Fibroblast of mammary gland (primary cell): ENCODE results near the gene CAT.

Experiments used
- DNase-seq: peaks from one replicate; pipeline ENCODE4 v3.0.0-alpha.2; 2010; ENCODE audit warnings: low read depth
- H3K4me3 ChIP-seq: 2 replicates; pipeline ENCODE4 v1.5.1; 2011; ENCODE audit warnings: low read depth, mild to moderate bottlenecking, low read length, moderate library complexity; ENCODE audit not compliant: control insufficient read depth
- TF ChIP-seq, protein P1 (sequence below): conservative IDR thresholded peaks from 2 replicates; pipeline ENCODE4 v1.5.1; 2011; ENCODE audit warnings: low read depth, low read length, inconsistent platforms; ENCODE audit not compliant: control insufficient read depth, insufficient read depth

The CAT gene

DNA sequence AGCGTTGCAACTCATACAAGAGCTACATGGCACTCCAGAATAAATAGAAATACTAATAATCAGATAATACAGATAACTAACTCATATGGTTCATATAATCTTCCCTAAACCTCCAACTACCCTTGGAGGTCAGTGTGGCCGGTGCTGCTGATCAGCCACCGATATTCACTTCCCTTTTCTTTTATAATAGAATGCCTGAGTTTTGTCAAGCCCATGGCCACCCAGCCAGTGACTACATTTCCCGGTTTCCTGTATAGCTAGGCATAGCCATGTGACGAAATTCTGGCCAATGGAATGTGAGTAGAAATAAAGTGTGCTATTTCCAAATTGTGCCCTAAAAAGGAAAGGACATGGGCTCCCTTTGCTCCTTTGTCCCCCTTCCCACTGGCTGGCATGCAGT, 5.9 kb upstream of the CAT start:
- DNase-seq: no peak
- TF ChIP-seq, protein P1, sequence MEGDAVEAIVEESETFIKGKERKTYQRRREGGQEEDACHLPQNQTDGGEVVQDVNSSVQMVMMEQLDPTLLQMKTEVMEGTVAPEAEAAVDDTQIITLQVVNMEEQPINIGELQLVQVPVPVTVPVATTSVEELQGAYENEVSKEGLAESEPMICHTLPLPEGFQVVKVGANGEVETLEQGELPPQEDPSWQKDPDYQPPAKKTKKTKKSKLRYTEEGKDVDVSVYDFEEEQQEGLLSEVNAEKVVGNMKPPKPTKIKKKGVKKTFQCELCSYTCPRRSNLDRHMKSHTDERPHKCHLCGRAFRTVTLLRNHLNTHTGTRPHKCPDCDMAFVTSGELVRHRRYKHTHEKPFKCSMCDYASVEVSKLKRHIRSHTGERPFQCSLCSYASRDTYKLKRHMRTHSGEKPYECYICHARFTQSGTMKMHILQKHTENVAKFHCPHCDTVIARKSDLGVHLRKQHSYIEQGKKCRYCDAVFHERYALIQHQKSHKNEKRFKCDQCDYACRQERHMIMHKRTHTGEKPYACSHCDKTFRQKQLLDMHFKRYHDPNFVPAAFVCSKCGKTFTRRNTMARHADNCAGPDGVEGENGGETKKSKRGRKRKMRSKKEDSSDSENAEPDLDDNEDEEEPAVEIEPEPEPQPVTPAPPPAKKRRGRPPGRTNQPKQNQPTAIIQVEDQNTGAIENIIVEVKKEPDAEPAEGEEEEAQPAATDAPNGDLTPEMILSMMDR: no peak
- no peak overlapping the region for H3K4me3 ChIP-seq

DNA sequence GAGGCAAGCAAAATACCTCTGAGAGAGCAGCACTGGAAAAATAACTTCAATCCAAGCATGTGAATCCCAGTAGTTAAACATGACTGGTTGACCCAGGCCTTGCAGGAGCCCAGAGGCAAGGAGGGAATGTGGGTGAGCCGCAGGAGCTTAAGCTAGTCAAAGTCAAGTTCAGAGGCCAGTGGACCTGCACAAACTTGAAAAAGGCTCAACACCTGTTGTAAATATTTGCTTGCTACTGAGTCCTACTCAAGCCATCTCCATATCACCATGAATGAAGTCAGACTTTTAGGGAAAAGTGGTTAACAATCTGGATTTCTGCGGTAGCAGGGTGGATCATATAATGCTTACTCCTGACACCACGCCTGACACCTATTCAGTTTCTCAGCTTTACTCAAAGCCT, 4.8 kb upstream of the CAT start:
- DNase-seq: no peak
- no peak overlapping the region for H3K4me3 ChIP-seq
- TF ChIP-seq, protein P1: no peak

DNA sequence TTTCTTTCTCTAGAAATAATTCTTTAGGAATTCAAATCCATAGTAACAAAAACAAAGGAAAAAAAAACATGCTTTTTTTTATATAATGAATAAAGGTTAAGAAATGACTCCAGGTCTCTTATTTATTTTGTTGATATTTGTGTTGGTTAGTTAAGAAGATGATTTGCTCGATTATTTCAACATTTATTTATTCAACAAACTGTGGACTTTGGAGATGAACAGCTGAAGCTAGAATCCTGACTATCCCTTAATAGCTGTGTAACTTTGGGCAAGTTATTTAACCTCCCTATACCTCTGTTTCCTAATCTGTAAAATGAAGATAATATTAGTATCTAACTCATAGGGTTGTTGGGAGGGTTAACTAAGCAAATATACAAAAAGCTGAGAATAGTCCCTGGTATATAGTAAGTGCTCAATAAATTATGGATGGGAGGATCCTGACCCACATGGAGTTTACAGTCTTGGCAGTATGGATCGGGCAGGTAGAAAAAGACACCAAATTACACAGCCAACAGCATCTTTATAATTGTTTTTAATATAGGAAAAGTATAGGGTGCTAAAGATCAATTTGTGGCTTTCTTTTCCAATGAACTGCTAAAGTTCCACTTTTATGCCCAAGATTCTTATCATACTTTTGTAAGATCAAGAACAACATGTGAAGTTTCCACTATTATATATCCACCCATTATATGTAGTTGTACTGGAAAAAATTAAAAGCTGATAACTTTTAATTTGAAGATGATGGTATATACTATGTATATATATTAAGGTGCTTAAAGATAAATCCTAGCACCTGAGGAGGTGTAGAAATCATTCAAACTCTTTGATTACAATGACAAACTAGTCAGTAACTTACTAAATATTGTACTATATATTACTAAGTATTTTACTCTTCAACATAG, 1.3 kb upstream of the CAT start:
- DNase-seq: no peak
- TF ChIP-seq, protein P1: no peak
- peak overlapping the region; percentile 83 for H3K4me3 ChIP-seq

DNA sequence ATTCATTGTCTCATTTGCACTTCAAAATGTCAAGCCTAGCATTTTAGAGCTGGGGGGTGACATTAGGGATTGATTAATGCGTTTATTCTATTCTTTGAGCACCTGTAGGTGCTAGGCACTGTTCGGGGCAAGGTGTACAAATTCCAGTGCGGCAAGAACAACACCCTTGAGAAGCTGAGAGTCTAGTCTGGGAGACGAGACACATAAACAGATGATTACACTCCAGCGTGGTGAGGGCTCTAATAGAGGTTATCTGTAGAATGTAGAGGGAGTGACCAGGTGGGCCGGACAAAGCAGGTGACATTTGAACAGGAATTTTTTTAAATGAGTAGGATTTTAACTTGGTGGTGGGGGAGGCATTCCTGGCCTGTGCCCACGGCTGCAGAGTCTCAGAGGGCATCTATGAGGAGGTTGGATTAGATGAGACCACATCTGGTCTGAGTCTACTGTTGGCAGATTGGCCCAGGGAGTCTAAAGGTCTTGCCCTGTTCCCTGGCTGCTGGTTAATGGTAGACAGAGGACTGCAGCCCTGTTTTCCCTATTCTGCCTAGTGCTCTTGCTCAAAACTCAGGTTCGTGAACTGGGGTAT, 970 bp downstream of the CAT start:
- TF ChIP-seq, protein P1: no peak
- DNase-seq: no peak

DNA sequence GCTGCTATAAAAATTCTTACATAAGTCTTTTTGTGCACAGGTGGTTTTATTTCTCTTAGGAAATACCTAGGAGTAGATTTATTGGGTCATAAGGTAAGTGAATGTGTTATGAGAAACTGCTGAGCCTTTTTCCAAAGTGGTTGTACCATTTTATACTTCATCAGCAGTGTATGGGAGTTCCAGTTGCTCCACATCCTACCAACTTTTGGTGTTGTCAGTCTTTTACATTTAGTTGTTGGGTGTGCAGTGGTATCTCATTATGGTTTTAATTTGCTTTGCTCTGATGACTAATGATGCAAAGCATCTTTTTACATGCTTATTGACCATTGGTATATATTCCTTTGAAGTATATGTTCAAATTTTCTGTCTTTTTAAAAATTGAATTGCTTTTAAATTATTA, 3.1 kb downstream of the CAT start:
- TF ChIP-seq, protein P1: no peak
- H3K4me3 ChIP-seq: no peak overlapping the region

More for the DNA sequence above, 970 bp downstream of the CAT start:
- peak overlapping the region; percentile 83 for H3K4me3 ChIP-seq

DNA sequence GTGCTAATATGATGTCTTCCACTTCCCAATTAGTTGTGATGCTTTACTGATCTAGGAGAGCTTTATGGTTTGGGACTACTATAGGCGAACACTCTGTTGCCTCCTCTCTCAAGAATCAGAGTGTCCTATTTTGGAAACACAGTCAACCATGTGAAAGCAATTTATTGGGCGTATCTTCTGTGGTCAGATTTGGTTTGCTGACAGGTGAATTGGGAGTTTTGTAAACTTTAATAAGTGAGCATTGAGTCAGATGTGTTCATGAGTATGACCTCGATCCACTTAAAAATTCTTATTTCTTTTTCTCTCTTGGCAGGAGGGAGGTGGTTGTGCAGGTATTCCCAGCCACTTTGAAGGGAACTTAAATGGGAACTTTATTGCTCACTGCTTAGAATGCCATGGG, 4.4 kb downstream of the CAT start:
- DNase-seq: no peak
- no peak overlapping the region for H3K4me3 ChIP-seq
- TF ChIP-seq, protein P1: no peak

More for the DNA sequence above, 3.1 kb downstream of the CAT start:
- DNase-seq: no peak

DNA sequence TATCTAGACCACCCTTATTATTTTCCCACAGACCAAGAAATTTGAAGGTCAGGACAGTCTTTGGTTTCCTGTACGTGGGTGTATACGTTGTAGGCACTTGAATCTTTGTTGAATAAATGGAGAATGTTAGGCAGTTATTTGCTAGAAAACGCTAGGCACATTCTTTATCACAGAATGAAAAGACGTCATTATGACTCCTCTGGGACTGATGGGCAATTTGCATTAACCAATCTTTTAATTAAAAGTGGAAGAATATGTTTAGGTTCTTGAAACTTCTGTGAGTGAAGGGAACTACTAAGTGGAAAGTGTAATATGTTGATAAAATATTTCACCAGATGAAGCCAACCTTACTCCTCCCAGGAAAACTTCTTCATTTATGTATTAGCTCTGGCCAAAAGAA, 5.7 kb downstream of the CAT start:
- no peak for DNase-seq
- no peak overlapping the region for H3K4me3 ChIP-seq
- TF ChIP-seq, protein P1: no peak
